ENCODE measurements around the gene ILF3.
A peak's percentile ranks its signal among the peaks of the same experiment; 100 is the strongest.
"Not testable (repeated sequence)": the region's sequence is repeated elsewhere in the genome, so short reads cannot be mapped to it uniquely, and the experiment has no call there.

The ILF3 gene

GRCh38 chr19:10643172-10643967, 10.8 kb upstream of the ILF3 start:
- no peak for DNase-seq

- DNase-seq: no peak
Measured at GRCh38 chr19:10643968-10644259, 10.2 kb upstream of the ILF3 start.

GRCh38 chr19:10644260-10645007, 9.7 kb upstream of the ILF3 start:
- DNase-seq: peak; percentile 20

- no peak for DNase-seq
Measured at GRCh38 chr19:10646456-10647159, 7.5 kb upstream of the ILF3 start.

- DNase-seq: no peak
Measured at GRCh38 chr19:10648360-10648759, 5.8 kb upstream of the ILF3 start.

GRCh38 chr19:10651851-10652250, 2.3 kb upstream of the ILF3 start:
- DNase-seq: no peak

GRCh38 chr19:10653482-10653731, 739 bp upstream of the ILF3 start:
- no peak for DNase-seq

GRCh38 chr19:10654610-10655456, 687 bp downstream of the ILF3 start:
- no peak for DNase-seq

GRCh38 chr19:10655457-10656312, 1.5 kb downstream of the ILF3 start:
- no peak for DNase-seq

GRCh38 chr19:10660346-10660745, 6.2 kb downstream of the ILF3 start:
- no peak for DNase-seq

GRCh38 chr19:10661946-10662345, 7.8 kb downstream of the ILF3 start:
- no peak for DNase-seq

GRCh38 chr19:10662384-10663251, 8.5 kb downstream of the ILF3 start:
- DNase-seq: no peak

GRCh38 chr19:10663252-10663563, 9.1 kb downstream of the ILF3 start:
- not testable (repeated sequence) for DNase-seq

GRCh38 chr19:10667867-10668266, 13.7 kb downstream of the ILF3 start:
- no peak for DNase-seq

- no peak for DNase-seq
Measured at GRCh38 chr19:10669246-10669645, 15.1 kb downstream of the ILF3 start.

GRCh38 chr19:10670182-10670581, 16.0 kb downstream of the ILF3 start:
- no peak for DNase-seq

- no peak for DNase-seq
Measured at GRCh38 chr19:10670876-10671804, 17.0 kb downstream of the ILF3 start.

GRCh38 chr19:10671922-10672321, 17.8 kb downstream of the ILF3 start:
- not testable (repeated sequence) for DNase-seq

- not testable (repeated sequence) for DNase-seq
Measured at GRCh38 chr19:10675214-10675613, 21.1 kb downstream of the ILF3 start.

- no peak for DNase-seq
Measured at GRCh38 chr19:10677751-10678150, 23.6 kb downstream of the ILF3 start.

All from DMS 273 treated with DMSO at 0.1 percent for 48 hours (cell line).